Small intestine (tissue), 7 donors: ENCODE measurements around the gene ARL6IP4. TPM values are rescaled to one million over a fixed set of nuclear protein-coding genes. Genes with fewer than 3 reads are reported as not detected.
A peak's percentile ranks its signal among the peaks of the same experiment; 100 is the strongest.

Source experiments
- DNase-seq, 2 donors: peaks; one replicate each; pipeline versions ENCODE4 v3.0.0 to v3.0.0-alpha.2; 2013
- FAIRE-seq: peaks from 2 replicates; lab custom pipeline; 2012; peaks lifted over from hg19 to GRCh38; lab: Jason Lieb, UNC
- H3K27ac ChIP-seq, 3 donors: one replicate each; pipeline ENCODE4 v1.5.1; 2013; ENCODE audit warnings: low read length in 2 of 3, mild to moderate bottlenecking in 2 of 3, control low read depth in 1 of 3, inconsistent platforms in 1 of 3, low read depth in 1 of 3, moderate library complexity in 1 of 3
- H3K27me3 ChIP-seq, 3 donors: one replicate each; pipeline ENCODE4 v1.6.1; 2013; ENCODE audit warnings: low read length in 3 of 3, inconsistent platforms in 1 of 3; ENCODE audit not compliant: control insufficient read depth in 3 of 3, insufficient read depth in 3 of 3
- H3K36me3 ChIP-seq, 3 donors: one replicate each; pipeline ENCODE4 v1.6.1; 2013; ENCODE audit warnings: low read length in 3 of 3, inconsistent platforms in 1 of 3, low read depth in 1 of 3, mild to moderate bottlenecking in 1 of 3, moderate library complexity in 1 of 3; ENCODE audit not compliant: control insufficient read depth in 3 of 3, insufficient read depth in 2 of 3
- H3K4me1 ChIP-seq, 3 donors: one replicate each; pipeline ENCODE4 v1.6.1; 2013; ENCODE audit warnings: low read length in 2 of 3, inconsistent platforms in 1 of 3, low read depth in 1 of 3, mild to moderate bottlenecking in 1 of 3, moderate library complexity in 1 of 3; ENCODE audit not compliant: control insufficient read depth in 3 of 3, insufficient read depth in 2 of 3
- H3K4me3 ChIP-seq, 3 donors: one replicate each; pipeline ENCODE4 v1.5.1; 2013; ENCODE audit warnings: low read length in 3 of 3, control low read depth in 1 of 3, inconsistent platforms in 1 of 3, low read depth in 1 of 3, mild to moderate bottlenecking in 1 of 3, moderate library complexity in 1 of 3
- H3K9me3 ChIP-seq, 2 donors: one replicate each; pipeline ENCODE4 v1.6.1; 2013; ENCODE audit warnings: low read depth in 1 of 2, low read length in 1 of 2; ENCODE audit not compliant: control insufficient read depth in 2 of 2, insufficient read depth in 1 of 2
- WGBS, 3 donors: extraction: QIAGEN DNeasy Blood & Tissue Kit; methylation state at CpG; one replicate each; pipeline ENCODE4 v1.1.7; 2013; 5-methylcytosine and 5-hydroxymethylcytosine counted together
- polyA plus RNA-seq, 4 donors: library from polyadenylated mRNA; stranded (reverse) in 3 of 4; unstranded in 1 of 4; fragments of 200-250 nt in 3 of 4; fragments of 120-200 nt in 1 of 4; gene quantifications; one replicate each; pipeline versions ENCODE4 v1.2.1 to v1.2.3, GENCODE V29; 2013
- donor health status: healthy with polysubstance abuse.
- donor health status: control.
- donor health status: control.
- donor health status: Bipolar disorder and iron deficiency.
- donor health status: healthy.

ARL6IP4 gene
- polyA plus RNA-seq, 4 donors = 197 to 434 (median 332) TPM

DNA sequence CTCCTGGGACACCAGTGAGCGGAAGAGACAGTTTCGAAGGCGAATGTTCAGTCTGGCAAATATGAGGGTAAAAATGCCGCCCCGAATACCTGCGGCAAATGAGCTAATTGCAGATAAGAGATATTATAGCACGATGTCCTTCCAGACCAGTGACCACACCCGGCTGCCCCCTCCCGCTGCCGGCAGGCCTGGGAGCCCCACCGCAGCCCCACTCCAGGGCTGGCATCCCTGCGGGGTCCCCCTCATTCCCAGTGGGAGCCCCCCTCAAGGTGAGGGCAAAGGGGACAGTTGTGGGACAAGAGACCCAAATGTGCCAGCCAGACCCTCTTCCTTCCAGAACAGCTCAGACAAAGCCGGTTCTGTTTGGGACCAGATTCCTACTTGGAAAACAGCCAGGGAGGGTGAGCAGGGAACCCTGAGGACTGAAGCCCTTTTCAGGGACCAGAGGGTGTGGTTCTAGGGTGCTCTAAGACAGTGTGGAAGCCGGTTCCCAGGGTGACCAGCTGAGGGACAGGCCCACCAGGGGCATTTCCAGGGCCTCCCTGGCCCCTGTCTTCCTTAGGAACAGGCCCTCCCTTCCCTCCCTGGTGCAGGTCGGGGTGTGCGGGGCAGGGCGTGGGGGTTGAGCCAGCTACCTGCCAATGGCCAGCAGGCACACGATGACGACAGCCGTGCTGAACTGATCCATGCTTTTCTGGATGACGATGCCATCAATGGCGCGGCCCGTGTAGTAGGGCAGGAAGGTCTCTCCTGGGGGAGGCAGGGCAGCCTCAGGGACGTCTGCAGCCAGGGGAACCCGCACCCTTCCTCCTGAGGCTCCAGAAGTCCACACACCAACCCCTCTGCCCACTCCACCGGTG, 30.4 kb upstream of the ARL6IP4 start:
- H3K4me1 ChIP-seq = peaks cover 3 to 25% (median 8%) of the 10 kb centered on the region in 3 donors
- H3K4me3 ChIP-seq = no peak overlapping the region
- no peaks in the 10 kb centered on the region for H3K27me3 ChIP-seq
- peaks cover 0 to 22% (median 0%) of the 10 kb centered on the region in 3 donors for H3K36me3 ChIP-seq
- DNase-seq (no peak), FAIRE-seq (no peak)
- WGBS, 3 donors = 71 to 84% (median 81%) methylated on average over 24 to 27 of the region's 27 CpGs
- no peak overlapping the region for H3K27ac ChIP-seq
- H3K9me3 ChIP-seq = no peaks in the 10 kb centered on the region

DNA sequence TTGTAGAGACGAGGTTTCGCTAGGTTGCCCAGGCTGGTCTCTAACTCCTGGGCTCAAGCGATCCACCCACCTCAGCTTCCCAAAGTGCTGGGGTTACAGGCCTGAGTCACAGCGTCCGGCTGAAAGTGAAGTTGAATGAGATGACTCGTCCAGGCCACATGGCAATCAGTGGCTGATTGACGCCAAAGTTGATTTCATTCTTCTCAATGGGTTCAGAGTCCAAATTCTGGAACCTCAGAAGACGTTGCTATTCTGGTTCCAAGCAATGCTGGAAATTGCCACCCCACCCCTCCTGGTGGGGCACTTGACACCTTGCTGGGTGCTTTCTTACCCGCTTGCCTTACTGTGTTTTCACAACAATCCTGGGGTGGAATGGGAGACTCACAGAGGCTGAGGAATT, 29.1 kb upstream of the ARL6IP4 start:
- DNase-seq = peak; percentile 73 to 96
- WGBS, 3 donors = 22 to 63% (median 40%) methylated on average over 9 of the region's 9 CpGs
- FAIRE-seq = no peak
- Histone ChIP-seq H3K4me1 (peaks cover 3 to 20% (median 8%) of the 10 kb centered on the region in 3 donors), H3K36me3 (peaks cover 0 to 19% (median 0%) of the 10 kb centered on the region in 3 donors), H3K9me3 (no peaks in the 10 kb centered on the region), H3K27me3 (no peaks in the 10 kb centered on the region), H3K4me3 (no peak overlapping the region), H3K27ac (peak overlapping the region; percentile 37 to 80 (median 61))

DNA sequence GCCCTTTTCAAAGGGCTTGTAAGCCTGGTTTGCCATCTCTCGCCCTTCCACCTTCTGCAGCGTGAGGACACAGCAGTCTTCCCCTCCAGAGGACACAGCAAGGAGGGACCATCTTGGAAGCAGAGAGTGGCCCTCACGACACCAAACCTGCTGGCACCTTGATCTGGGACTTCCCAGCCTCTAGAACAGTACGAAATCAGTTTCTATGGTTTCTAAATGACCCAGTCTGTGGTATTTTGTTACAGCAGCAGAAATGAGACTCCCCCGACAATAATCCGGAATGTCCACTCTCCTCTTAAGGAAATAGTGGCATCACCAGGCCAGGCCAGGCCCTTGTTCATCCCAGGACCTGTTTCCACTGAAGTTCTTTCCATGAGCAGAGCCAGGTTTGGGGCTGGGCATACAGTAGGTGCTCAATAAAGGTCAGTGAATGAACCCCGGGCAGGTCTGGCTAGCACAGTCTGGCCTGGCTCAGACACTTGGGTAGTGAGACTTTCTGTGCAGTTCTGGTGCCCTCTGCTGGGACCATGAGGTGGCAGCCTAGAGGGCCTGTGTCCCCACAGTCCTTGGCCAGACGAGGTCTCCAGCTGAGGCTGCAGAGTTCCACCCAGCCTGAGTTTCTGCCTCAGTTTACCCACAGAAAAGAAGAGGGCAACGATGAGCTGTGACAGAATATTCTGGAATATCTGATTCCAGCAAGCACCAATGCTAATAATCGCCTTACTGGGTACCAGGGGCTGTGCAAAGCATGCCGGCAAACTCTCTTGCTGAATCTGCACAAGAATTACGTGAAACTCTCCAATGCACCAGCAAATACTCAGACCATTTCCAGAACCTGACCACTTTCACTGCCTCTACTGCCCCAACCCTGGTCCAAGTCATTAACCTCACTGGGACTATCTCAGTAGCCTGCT, 28.2 kb upstream of the ARL6IP4 start:
- no peak for FAIRE-seq
- Histone ChIP-seq H3K4me1 (peaks cover 1 to 16% (median 6%) of the 10 kb centered on the region in 3 donors), H3K27ac (peak overlapping the region in 2 of 3 donors; percentile 61 to 80), H3K4me3 (no peak overlapping the region), H3K27me3 (no peaks in the 10 kb centered on the region), H3K9me3 (no peaks in the 10 kb centered on the region), H3K36me3 (peaks cover 0 to 23% (median 0%) of the 10 kb centered on the region in 3 donors)
- peak; percentile 84 to 88 for DNase-seq
- 65 to 68% (median 66%) methylated on average over 12 of the region's 12 CpGs for WGBS, 3 donors

DNA sequence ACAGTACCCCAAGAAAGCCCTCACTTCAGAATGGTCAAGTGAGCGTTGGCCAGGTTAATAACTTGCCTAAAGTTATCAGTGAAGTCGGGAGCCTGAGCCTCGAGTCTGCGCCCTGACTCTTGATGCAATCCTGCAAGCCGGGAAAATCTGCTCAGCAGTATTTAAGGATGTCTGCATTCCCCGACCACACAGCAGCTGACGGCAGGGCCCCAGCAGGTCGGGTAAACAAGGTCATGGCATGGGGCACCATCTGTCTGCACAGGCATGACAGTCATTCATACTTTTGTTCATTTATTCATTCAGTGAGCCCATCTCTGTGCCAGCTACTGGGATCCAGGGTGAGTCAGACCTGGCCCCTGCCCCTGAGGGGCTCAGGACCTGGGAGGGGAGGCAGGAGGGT, 25.3 kb upstream of the ARL6IP4 start:
- Histone ChIP-seq H3K27me3 (no peaks in the 10 kb centered on the region), H3K27ac (no peak overlapping the region), H3K4me1 (peaks cover 0 to 10% (median 0%) of the 10 kb centered on the region in 3 donors), H3K9me3 (no peaks in the 10 kb centered on the region), H3K36me3 (peaks cover 0 to 22% (median 2%) of the 10 kb centered on the region in 3 donors), H3K4me3 (no peak overlapping the region)
- WGBS, 3 donors = 71 to 78% (median 78%) methylated on average over 7 to 8 of the region's 8 CpGs
- FAIRE-seq = no peak
- no peak for DNase-seq

DNA sequence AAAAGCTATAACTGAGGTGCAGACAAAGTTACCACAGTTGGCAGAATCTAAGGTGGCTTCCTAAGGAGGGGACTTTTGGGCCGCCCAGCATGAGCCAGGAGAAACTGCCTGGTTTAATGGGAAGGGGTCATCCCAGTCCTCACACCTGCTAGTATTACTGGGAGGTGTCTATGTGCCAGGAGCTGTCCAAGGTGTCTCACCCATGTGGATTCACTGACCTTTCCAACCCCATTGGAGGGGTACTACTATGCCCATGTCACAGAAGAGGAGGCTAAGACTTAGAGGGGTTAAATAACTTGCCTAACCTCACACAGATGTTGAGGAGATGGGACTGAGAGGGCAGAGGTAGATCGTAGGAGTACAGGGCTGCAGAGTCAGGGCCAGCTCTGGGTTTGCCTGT, 24.4 kb upstream of the ARL6IP4 start:
- H3K36me3 ChIP-seq = peaks cover 0 to 17% (median 2%) of the 10 kb centered on the region in 3 donors
- 70 to 86% (median 76%) methylated on average over 2 of the region's 2 CpGs for WGBS, 3 donors
- FAIRE-seq = no peak
- H3K9me3 ChIP-seq = no peaks in the 10 kb centered on the region
- H3K27me3 ChIP-seq = no peaks in the 10 kb centered on the region
- no peak overlapping the region for H3K4me3 ChIP-seq
- no peak for DNase-seq
- peaks cover 0 to 9% (median 0%) of the 10 kb centered on the region in 3 donors for H3K4me1 ChIP-seq
- H3K27ac ChIP-seq = no peak overlapping the region

GRCh38 chr12:122958198-122958888, 22.1 kb upstream of the ARL6IP4 start:
- no peak for DNase-seq
- WGBS, 3 donors = 91 to 92% (median 91%) methylated on average over 5 of the region's 5 CpGs
- Histone ChIP-seq H3K27ac (no peak overlapping the region), H3K4me1 (peaks cover 0 to 10% (median 4%) of the 10 kb centered on the region in 3 donors), H3K27me3 (no peaks in the 10 kb centered on the region), H3K36me3 (peaks cover 0 to 19% (median 2%) of the 10 kb centered on the region in 3 donors), H3K9me3 (no peaks in the 10 kb centered on the region), H3K4me3 (no peak overlapping the region)
- FAIRE-seq = no peak

GRCh38 chr12:122959566-122960192, 20.8 kb upstream of the ARL6IP4 start:
- WGBS, 3 donors = 92 to 94% (median 94%) methylated on average over 32 to 35 of the region's 35 CpGs
- no peak for FAIRE-seq

More at GRCh38 chr12:122959566-122960192, 20.8 kb upstream of the ARL6IP4 start:
- no peaks in the 10 kb centered on the region for H3K9me3 ChIP-seq
- no peak for DNase-seq
- no peak overlapping the region for H3K27ac ChIP-seq
- peaks cover 0 to 19% (median 2%) of the 10 kb centered on the region in 3 donors for H3K36me3 ChIP-seq
- H3K4me1 ChIP-seq = peaks cover 0 to 15% (median 4%) of the 10 kb centered on the region in 3 donors
- no peak overlapping the region for H3K4me3 ChIP-seq
- no peaks in the 10 kb centered on the region for H3K27me3 ChIP-seq
